Measurements from ENCODE around the gene ALK. TPM values are rescaled to one million over a fixed set of nuclear protein-coding genes. Genes with fewer than 3 reads are reported as not detected.
"Not testable (repeated sequence)": the region's sequence is repeated elsewhere in the genome, so short reads cannot be mapped to it uniquely, and the experiment has no call there.

ALK gene
- total RNA-seq, 1 donor from 2014 or later, result not detected

GRCh38 chr2:29850794-29851193 lies 70.6 kb downstream of the ALK start:
- Mint-ChIP-seq H3K4me3 (no peak overlapping the region), H3K27ac (no peak overlapping the region), H3K36me3 (ENCODE audit: low read depth) (no peaks in the 10 kb centered on the region), H3K27me3 (ENCODE audit: insufficient read depth) (peaks cover 9% of the 10 kb centered on the region), H3K4me1 (ENCODE audit: low read depth) (no peaks in the 10 kb centered on the region), H3K9me3 (no peaks in the 10 kb centered on the region)
- DNase-seq (ENCODE audit: low spot score), result no peak
- intact Hi-C loops (cut with micrococcal nuclease), result no loop called here

GRCh38 chr2:29848566-29849310 lies 72.6 kb downstream of the ALK start:
- Mint-ChIP-seq H3K27me3 (ENCODE audit: insufficient read depth) (peaks cover 9% of the 10 kb centered on the region), H3K9me3 (no peaks in the 10 kb centered on the region), H3K27ac (no peak overlapping the region), H3K4me1 (ENCODE audit: low read depth) (no peaks in the 10 kb centered on the region), H3K36me3 (ENCODE audit: low read depth) (no peaks in the 10 kb centered on the region), H3K4me3 (no peak overlapping the region)
- DNase-seq (ENCODE audit: low spot score), result no peak
- intact Hi-C loops (cut with micrococcal nuclease), result no loop called here

- DNase-seq (ENCODE audit: low spot score), result no peak
- Mint-ChIP-seq H3K36me3 (ENCODE audit: low read depth) (no peaks in the 10 kb centered on the region), H3K4me3 (no peak overlapping the region), H3K27me3 (ENCODE audit: insufficient read depth) (peaks cover 12% of the 10 kb centered on the region), H3K27ac (no peak overlapping the region), H3K4me1 (ENCODE audit: low read depth) (no peaks in the 10 kb centered on the region), H3K9me3 (no peaks in the 10 kb centered on the region)
- intact Hi-C loops (cut with micrococcal nuclease), result no loop called here
These were observed 73.5 kb downstream of the ALK start for GRCh38 chr2:29847886-29848285.

GRCh38 chr2:29844713-29845326 lies 76.6 kb downstream of the ALK start:
- DNase-seq (ENCODE audit: low spot score), result no peak
- no peak overlapping the region for H3K4me3 Mint-ChIP-seq
- no peaks in the 10 kb centered on the region for H3K36me3 Mint-ChIP-seq (ENCODE audit: low read depth)
- H3K27ac Mint-ChIP-seq, result no peak overlapping the region
- intact Hi-C loops (cut with micrococcal nuclease), result no loop called here
- H3K9me3 Mint-ChIP-seq, result no peaks in the 10 kb centered on the region
- H3K27me3 Mint-ChIP-seq (ENCODE audit: insufficient read depth), result peaks cover 14% of the 10 kb centered on the region
- no peaks in the 10 kb centered on the region for H3K4me1 Mint-ChIP-seq (ENCODE audit: low read depth)

DNA sequence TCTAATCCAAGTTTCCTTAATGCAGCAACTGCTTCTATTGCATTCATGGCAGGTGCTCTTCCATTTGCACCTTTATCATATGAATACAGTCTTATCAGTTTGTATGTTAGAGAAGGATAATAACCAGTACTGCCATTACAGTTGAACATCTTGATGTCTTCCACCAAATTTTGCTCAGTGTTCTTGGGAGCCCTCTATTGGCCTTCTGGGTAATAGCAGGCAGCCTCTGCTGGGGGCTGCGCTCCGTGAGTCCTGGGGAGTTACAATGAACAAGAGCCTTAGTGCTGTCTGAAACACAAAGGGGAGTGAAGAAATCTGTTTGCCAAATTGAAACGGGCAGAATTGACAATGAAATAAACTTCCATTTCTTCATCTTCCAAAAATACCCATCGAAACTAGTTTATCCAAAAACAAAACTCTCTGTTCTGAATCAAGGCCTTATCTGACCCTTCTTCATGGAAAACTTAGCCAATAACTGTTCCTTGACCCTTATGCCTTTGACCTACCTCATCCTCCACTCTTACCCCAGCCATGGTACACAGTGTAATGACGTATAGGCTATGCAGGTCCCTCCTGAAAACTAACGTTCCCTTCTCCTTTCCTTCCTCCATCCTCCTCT lies 79.9 kb downstream of the ALK start:
- no peaks in the 10 kb centered on the region for H3K4me1 Mint-ChIP-seq (ENCODE audit: low read depth)
- no peaks in the 10 kb centered on the region for H3K36me3 Mint-ChIP-seq (ENCODE audit: low read depth)
- no peak overlapping the region for H3K27ac Mint-ChIP-seq
- no peak for DNase-seq (ENCODE audit: low spot score)
- no peak overlapping the region for H3K4me3 Mint-ChIP-seq
- intact Hi-C loops (cut with micrococcal nuclease), result loop anchor here (1.0 to 2.0 kb wide), 2 partner anchors 532 to 883 kb away; no protein-coding TSS in a partner anchor
- H3K27me3 Mint-ChIP-seq (ENCODE audit: insufficient read depth), result peaks cover 5% of the 10 kb centered on the region
- peaks cover 11% of the 10 kb centered on the region for H3K9me3 Mint-ChIP-seq

DNA sequence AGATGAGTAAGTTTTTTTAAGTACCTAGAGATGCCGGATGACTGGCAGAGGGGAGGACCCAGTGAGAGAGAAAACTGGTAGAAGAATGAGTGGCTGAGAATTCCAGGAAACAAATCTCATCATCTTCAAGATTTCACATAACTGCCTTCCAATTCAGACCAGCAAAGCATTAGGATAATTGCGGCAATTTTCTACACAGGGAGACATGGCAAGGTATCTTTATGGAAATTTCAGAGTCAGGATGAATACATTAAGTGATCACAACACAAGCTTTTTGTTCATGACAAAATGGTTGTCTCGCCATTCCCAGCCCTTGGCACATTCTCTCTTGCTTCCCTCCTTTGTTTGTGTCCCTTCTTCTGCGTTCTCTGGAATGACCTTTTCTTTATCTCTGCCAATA lies 82.1 kb downstream of the ALK start:
- peaks cover 5% of the 10 kb centered on the region for H3K27me3 Mint-ChIP-seq (ENCODE audit: insufficient read depth)
- H3K4me3 Mint-ChIP-seq, result no peak overlapping the region
- H3K27ac Mint-ChIP-seq, result no peak overlapping the region
- intact Hi-C loops (cut with micrococcal nuclease), result no loop called here
- DNase-seq (ENCODE audit: low spot score), result no peak
- H3K9me3 Mint-ChIP-seq, result peaks cover 14% of the 10 kb centered on the region
- no peaks in the 10 kb centered on the region for H3K4me1 Mint-ChIP-seq (ENCODE audit: low read depth)
- H3K36me3 Mint-ChIP-seq (ENCODE audit: low read depth), result no peaks in the 10 kb centered on the region

GRCh38 chr2:29837925-29838324 lies 83.5 kb downstream of the ALK start:
- H3K4me3 Mint-ChIP-seq, result no peak overlapping the region

GRCh38 chr2:29834624-29835023 lies 86.8 kb downstream of the ALK start:
- intact Hi-C loops (cut with micrococcal nuclease), result no loop called here
- Mint-ChIP-seq H3K9me3 (peaks cover 14% of the 10 kb centered on the region), H3K4me3 (no peak overlapping the region), H3K27ac (no peak overlapping the region), H3K36me3 (ENCODE audit: low read depth) (no peaks in the 10 kb centered on the region), H3K27me3 (ENCODE audit: insufficient read depth) (no peaks in the 10 kb centered on the region), H3K4me1 (ENCODE audit: low read depth) (no peaks in the 10 kb centered on the region)
- DNase-seq (ENCODE audit: low spot score), result no peak

More at GRCh38 chr2:29837925-29838324, 83.5 kb downstream of the ALK start:
- peaks cover 14% of the 10 kb centered on the region for H3K9me3 Mint-ChIP-seq
- H3K36me3 Mint-ChIP-seq (ENCODE audit: low read depth), result no peaks in the 10 kb centered on the region
- intact Hi-C loops (cut with micrococcal nuclease), result no loop called here
- H3K4me1 Mint-ChIP-seq (ENCODE audit: low read depth), result no peaks in the 10 kb centered on the region
- H3K27ac Mint-ChIP-seq, result no peak overlapping the region
- no peak for DNase-seq (ENCODE audit: low spot score)
- H3K27me3 Mint-ChIP-seq (ENCODE audit: insufficient read depth), result peaks cover 2% of the 10 kb centered on the region

DNA sequence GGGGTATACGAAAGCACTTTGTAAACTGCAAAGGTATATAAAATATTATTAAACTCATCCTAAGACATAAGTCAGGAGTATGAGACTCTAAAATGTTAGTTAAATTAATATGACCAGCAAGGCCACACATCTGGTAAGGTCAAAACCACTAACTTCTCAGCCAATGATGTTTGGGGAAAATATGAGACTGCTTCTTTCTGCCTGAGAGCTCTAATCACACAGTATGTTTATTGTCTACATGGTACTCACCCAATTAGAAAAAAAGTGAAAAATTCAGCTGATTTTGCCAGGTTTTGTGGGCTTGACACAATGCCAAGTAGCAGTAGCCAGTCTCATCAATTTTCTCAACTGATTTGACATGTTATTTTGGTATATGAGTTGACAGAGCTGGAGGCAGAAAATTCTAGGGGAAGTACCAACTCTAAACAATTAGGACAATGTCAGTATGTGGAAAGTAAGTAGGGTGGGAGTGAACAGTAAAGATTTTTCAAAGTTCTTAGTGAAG lies 87.3 kb downstream of the ALK start:
- intact Hi-C loops (cut with micrococcal nuclease), result no loop called here
- Mint-ChIP-seq H3K27me3 (ENCODE audit: insufficient read depth) (no peaks in the 10 kb centered on the region), H3K36me3 (ENCODE audit: low read depth) (no peaks in the 10 kb centered on the region), H3K4me3 (no peak overlapping the region), H3K9me3 (peaks cover 14% of the 10 kb centered on the region), H3K4me1 (ENCODE audit: low read depth) (no peaks in the 10 kb centered on the region), H3K27ac (no peak overlapping the region)
- DNase-seq (ENCODE audit: low spot score), result no peak

DNA sequence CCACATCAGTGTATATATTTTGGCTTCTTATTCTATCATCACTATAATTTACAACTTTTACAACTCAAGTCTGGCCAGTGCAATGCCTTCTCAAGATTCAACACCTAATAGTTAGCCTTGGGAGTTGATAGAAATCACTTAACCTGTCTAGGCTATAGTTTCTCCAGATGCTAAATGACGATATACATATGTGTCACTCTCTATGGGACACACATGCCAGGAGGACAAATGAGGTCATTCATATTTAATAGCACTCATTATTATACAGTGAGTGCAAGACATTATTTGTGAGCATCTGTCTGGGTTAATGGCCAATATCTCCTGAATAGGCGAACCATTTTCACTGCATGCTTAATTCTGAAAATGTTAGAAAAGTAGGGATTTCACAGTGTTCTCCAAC lies 89.8 kb downstream of the ALK start:
- DNase-seq (ENCODE audit: low spot score), result no peak
- H3K4me1 Mint-ChIP-seq (ENCODE audit: low read depth), result no peaks in the 10 kb centered on the region
- no peak overlapping the region for H3K27ac Mint-ChIP-seq
- intact Hi-C loops (cut with micrococcal nuclease), result no loop called here
- H3K9me3 Mint-ChIP-seq, result peaks cover 3% of the 10 kb centered on the region
- H3K36me3 Mint-ChIP-seq (ENCODE audit: low read depth), result no peaks in the 10 kb centered on the region
- H3K4me3 Mint-ChIP-seq, result no peak overlapping the region
- H3K27me3 Mint-ChIP-seq (ENCODE audit: insufficient read depth), result no peaks in the 10 kb centered on the region

GRCh38 chr2:29829841-29830240 lies 91.5 kb downstream of the ALK start:
- intact Hi-C loops (cut with micrococcal nuclease), result no loop called here
- no peak for DNase-seq (ENCODE audit: low spot score)
- Mint-ChIP-seq H3K4me1 (ENCODE audit: low read depth) (no peaks in the 10 kb centered on the region), H3K27ac (no peak overlapping the region), H3K9me3 (no peaks in the 10 kb centered on the region), H3K27me3 (ENCODE audit: insufficient read depth) (no peaks in the 10 kb centered on the region), H3K4me3 (no peak overlapping the region), H3K36me3 (ENCODE audit: low read depth) (no peaks in the 10 kb centered on the region)

- H3K9me3 Mint-ChIP-seq; DNase-seq (ENCODE audit: low spot score); H3K27me3 Mint-ChIP-seq (ENCODE audit: insufficient read depth); H3K4me3 Mint-ChIP-seq; H3K36me3 Mint-ChIP-seq (ENCODE audit: low read depth); H3K27ac Mint-ChIP-seq; H3K4me1 Mint-ChIP-seq (ENCODE audit: low read depth); intact Hi-C loops (cut with micrococcal nuclease): not testable (repeated sequence)
These were observed 97.2 kb downstream of the ALK start for GRCh38 chr2:29824145-29824544.

DNA sequence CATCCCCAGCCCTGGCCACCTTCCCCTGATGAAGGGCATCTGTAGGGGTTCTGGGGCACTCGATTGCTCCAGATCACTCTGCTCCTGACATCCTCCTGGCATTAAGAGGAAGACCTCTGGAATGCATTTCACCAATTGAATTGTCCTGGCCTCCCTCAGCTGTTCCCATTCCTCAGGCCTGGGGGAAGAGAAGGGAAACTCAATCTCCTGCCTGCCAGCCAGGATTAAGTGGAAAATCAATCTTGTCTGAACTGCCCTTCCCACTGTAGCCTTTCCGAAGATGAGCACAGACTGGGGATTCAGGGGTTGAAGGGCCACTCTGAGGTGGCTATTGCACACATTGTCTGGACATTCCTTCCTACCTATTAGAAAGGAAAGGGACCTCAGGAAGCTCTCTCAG lies 99.8 kb downstream of the ALK start:
- Mint-ChIP-seq H3K4me1 (ENCODE audit: low read depth) (no peaks in the 10 kb centered on the region), H3K27ac (no peak overlapping the region), H3K27me3 (ENCODE audit: insufficient read depth) (peaks cover 2% of the 10 kb centered on the region), H3K36me3 (ENCODE audit: low read depth) (no peaks in the 10 kb centered on the region), H3K9me3 (no peaks in the 10 kb centered on the region), H3K4me3 (no peak overlapping the region)
- no peak for DNase-seq (ENCODE audit: low spot score)
- intact Hi-C loops (cut with micrococcal nuclease), result no loop called here
